Tibial artery (tissue), 4 donors: ENCODE data around the gene SPHK1.
A peak's percentile ranks its signal among the peaks of the same experiment; 100 is the strongest.

Experiments
- DNase-seq, 2 donors: peaks; one replicate each; pipeline ENCODE4 v3.0.0-alpha.2; 2019
- H3K27ac ChIP-seq, 2 donors: fragments of 200-600 bp; sonication (generic) in 1 of 2; 1 replicate in 1 of 2; 2 replicates in 1 of 2; pipeline ENCODE4 v1.5.1; 2018 to 2019; ENCODE audit warnings: mild to moderate bottlenecking in 1 of 2
- H3K27me3 ChIP-seq, 2 donors: fragments of 200-600 bp; sonication (generic) in 1 of 2; one replicate each; pipeline versions ENCODE4 v1.5.1 to v1.6.0; 2016 to 2019
- H3K36me3 ChIP-seq, 3 donors: fragments of 200-600 bp; sonication (generic) in 2 of 3; one replicate each; pipeline ENCODE4 v1.5.1; 2016 to 2019; ENCODE audit warnings: mild to moderate bottlenecking in 2 of 3
- H3K4me1 ChIP-seq, 4 donors: fragments of 200-600 bp; sonication (generic) in 2 of 4; 1 replicate in 3 of 4; 2 replicates in 1 of 4; pipeline ENCODE4 v1.5.1; 2016 to 2019
- H3K4me3 ChIP-seq, 2 donors: fragments of 200-600 bp; sonication (generic) in 1 of 2; 1 replicate in 1 of 2; 2 replicates in 1 of 2; pipeline ENCODE4 v1.5.1; 2018 to 2019; ENCODE audit warnings: mild to moderate bottlenecking in 2 of 2
- H3K9me3 ChIP-seq, 3 donors: fragments of 200-600 bp; sonication (generic) in 1 of 3; one replicate each; pipeline ENCODE4 v1.5.1; 2016 to 2019
- intact Hi-C: fragments of 100-400 bp; cut with DNase I; formaldehyde crosslinking; loops from one replicate; pipeline ENCODE4 v1.15.0; 2023; ENCODE audit warnings: low total_unique reads
- TF ChIP-seq, protein P1 (sequence below), 2 experiments: fragments of 200-600 bp in 1 of 2; fragments of 450-650 bp in 1 of 2; IDR thresholded peaks; one replicate each; pipeline ENCODE4 v1.5.1; 2017 to 2019; ENCODE audit warnings: antibody characterized with exemption in 2 of 2, mild to moderate bottlenecking in 1 of 2, moderate library complexity in 1 of 2

Gene SPHK1

DNA sequence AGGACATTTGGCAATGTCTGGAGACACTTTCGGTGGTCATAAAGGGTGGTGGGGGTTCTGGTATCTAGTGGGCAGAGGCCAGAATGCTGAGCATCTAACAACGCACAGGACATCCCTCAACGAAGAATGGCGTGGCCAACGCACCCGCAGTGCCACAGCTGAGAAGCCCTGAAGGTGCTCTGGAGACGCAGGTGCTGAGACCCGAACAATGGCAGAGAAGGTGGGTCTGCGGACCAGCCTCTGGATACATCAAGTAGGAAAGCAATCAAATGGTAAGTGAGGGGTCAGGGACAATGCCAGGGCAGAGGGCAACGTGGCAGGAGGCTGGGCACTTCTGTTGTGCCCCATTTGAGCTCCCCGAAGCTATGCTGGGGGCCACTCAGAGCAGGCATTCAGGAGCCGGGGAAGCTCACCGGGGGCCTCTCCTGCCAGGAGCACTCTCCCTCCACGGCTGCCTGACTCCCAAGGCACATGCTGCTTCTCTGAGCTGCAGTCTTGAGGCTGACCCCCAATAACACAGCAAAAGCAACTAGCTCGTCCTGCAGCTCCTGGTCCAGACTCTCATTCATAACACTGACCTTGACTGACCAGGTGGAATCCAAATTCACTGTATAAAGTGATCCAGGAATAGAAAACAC lies 26.0 kb downstream of the SPHK1 start:
- no peaks in the 10 kb centered on the region for H3K9me3 ChIP-seq
- peaks cover 0 to 15% (median 0%) of the 10 kb centered on the region in 3 donors for H3K36me3 ChIP-seq
- no peaks in the 10 kb centered on the region for H3K27me3 ChIP-seq
- no peak overlapping the region for H3K27ac ChIP-seq
- TF ChIP-seq, protein P1, sequence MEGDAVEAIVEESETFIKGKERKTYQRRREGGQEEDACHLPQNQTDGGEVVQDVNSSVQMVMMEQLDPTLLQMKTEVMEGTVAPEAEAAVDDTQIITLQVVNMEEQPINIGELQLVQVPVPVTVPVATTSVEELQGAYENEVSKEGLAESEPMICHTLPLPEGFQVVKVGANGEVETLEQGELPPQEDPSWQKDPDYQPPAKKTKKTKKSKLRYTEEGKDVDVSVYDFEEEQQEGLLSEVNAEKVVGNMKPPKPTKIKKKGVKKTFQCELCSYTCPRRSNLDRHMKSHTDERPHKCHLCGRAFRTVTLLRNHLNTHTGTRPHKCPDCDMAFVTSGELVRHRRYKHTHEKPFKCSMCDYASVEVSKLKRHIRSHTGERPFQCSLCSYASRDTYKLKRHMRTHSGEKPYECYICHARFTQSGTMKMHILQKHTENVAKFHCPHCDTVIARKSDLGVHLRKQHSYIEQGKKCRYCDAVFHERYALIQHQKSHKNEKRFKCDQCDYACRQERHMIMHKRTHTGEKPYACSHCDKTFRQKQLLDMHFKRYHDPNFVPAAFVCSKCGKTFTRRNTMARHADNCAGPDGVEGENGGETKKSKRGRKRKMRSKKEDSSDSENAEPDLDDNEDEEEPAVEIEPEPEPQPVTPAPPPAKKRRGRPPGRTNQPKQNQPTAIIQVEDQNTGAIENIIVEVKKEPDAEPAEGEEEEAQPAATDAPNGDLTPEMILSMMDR (IDR thresholded peaks at IDR 0.05), result no peak
- peak in 1 of 2 donors; percentile 57 for DNase-seq
- intact Hi-C loops, result loop anchor here (2.0 kb wide), 1 partner anchor 48 kb away; no protein-coding TSS in a partner anchor
- H3K4me1 ChIP-seq, result peaks cover 0 to 26% (median 12%) of the 10 kb centered on the region in 4 donors
- no peak overlapping the region for H3K4me3 ChIP-seq

DNA sequence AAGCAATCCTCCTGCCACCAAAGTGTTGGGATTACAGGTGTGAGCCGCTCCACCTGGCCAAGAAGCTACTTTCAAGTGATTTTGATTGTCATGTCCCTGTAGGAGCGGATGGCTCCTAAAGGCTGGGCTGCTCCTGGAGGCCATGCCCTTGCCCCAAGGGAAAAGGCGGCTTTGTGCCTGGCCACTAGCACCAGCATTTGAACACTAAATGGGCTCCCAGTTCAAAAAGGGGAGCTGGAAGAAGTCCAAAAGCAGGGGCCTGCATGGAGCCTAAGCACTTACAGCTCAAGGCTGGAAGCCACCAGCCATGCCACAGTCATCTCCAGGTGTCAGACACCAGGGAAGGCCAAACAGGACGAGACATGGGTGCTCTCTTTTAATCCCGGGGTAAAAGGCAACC lies 26.8 kb downstream of the SPHK1 start:
- TF ChIP-seq, protein P1 (IDR thresholded peaks at IDR 0.05), result no peak
- Histone ChIP-seq H3K4me3 (no peak overlapping the region), H3K4me1 (peaks cover 0 to 22% (median 10%) of the 10 kb centered on the region in 4 donors), H3K27me3 (no peaks in the 10 kb centered on the region), H3K36me3 (peaks cover 0 to 15% (median 0%) of the 10 kb centered on the region in 3 donors), H3K9me3 (no peaks in the 10 kb centered on the region), H3K27ac (no peak overlapping the region)
- intact Hi-C loops, result loop anchor here (2.0 kb wide), 1 partner anchor 48 kb away; no protein-coding TSS in a partner anchor
- peak in 1 of 2 donors; percentile 40 for DNase-seq

DNA sequence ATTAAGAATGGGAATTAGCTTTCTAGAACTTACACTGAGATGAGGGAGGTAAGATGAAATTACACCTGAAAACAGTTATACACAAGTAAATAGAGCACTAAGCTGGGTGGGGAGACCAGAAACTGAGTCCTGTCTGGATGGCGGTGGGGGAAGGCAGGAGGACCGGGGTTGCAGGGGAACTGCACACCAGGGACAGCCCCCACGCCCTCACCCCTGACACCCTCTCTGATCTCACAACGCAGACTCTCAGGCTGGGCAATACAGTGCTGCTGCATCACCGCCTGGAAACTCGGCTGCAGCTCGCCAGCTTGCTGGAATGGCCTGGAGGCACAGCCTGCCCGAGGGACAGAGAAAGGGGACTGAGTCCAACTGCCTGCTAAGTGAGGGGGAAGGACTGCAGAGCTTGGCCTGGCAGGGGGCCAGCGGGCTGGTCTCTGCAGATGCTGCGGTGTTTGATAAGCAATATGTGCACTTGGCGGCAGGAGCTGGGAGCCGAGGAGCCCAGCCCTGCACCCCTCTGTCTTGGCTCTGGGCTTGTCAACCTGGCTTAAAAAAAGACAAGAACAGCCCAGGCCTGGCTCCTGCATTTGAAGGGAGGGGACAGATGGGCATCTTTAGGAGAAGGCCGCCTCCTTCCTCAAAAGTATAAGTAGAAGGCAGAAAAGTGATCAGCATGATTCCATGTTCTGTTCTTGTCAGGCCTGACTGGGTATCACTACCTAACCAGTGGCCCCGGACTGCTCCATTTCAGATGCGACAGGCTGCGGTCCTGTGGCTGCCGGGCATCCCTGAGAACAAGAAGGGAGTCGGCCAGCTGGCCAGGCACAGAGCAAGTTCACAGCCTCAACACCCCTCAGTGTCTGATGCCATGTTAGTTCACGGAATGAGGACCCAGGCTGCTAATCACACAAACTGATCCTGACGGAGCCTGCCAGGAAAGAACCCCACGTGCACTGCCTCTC lies 30.2 kb downstream of the SPHK1 start:
- intact Hi-C loops, result no loop called here
- Histone ChIP-seq H3K4me3 (no peak overlapping the region), H3K36me3 (peaks cover 0 to 15% (median 0%) of the 10 kb centered on the region in 3 donors), H3K27ac (no peak overlapping the region), H3K9me3 (no peaks in the 10 kb centered on the region), H3K27me3 (no peaks in the 10 kb centered on the region), H3K4me1 (peaks cover 0 to 15% (median 12%) of the 10 kb centered on the region in 4 donors)
- TF ChIP-seq, protein P1 (IDR thresholded peaks at IDR 0.05), result no peak
- DNase-seq, result peak; percentile 48 to 75

DNA sequence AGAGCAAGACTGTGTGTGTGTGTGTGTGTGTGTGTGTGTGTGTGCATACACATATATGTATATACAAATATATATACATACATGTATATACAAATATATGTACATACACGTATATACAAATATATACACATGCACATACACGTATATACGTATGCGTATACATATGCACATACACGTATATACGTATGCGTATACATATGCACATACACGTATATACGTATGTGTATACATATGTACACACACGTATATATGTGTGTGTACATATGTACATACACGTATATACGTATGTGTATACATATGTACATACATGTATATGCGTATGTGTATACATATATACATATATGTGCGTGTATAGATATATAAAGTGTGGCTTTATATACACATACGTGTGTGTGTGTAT lies 31.4 kb downstream of the SPHK1 start:
- intact Hi-C loops, result no loop called here
- H3K27ac ChIP-seq, result no peak overlapping the region
- H3K4me1 ChIP-seq, result peaks cover 0 to 26% (median 23%) of the 10 kb centered on the region in 4 donors
- TF ChIP-seq, protein P1 (IDR thresholded peaks at IDR 0.05), result no peak
- H3K36me3 ChIP-seq, result peaks cover 0 to 10% (median 0%) of the 10 kb centered on the region in 3 donors
- DNase-seq, result no peak
- H3K9me3 ChIP-seq, result no peaks in the 10 kb centered on the region
- H3K4me3 ChIP-seq, result no peak overlapping the region
- H3K27me3 ChIP-seq, result no peaks in the 10 kb centered on the region

DNA sequence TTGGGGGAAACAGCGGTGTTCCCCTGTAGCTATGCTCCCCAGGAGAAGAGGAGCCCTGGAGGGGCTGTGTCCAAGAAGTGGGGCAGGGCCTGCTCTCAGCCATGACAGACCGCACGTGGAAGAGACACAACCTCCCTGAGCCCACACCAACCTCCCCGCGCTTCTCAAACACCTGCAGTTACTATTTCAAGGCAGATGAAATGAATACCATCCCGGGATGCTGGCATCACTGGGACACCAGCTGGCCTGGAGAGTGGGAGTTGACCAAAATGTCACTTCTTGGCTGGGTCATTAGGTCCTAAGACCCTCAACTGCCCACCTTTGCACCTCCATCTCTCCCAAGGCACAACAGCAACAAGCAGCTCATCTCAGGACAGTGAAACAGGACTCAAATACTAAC lies 32.0 kb downstream of the SPHK1 start:
- DNase-seq, result peak in 1 of 2 donors; percentile 47
- Histone ChIP-seq H3K36me3 (peaks cover 0 to 9% (median 0%) of the 10 kb centered on the region in 3 donors), H3K4me3 (no peak overlapping the region), H3K4me1 (peaks cover 0 to 33% (median 29%) of the 10 kb centered on the region in 4 donors), H3K9me3 (no peaks in the 10 kb centered on the region), H3K27me3 (no peaks in the 10 kb centered on the region), H3K27ac (no peak overlapping the region)
- TF ChIP-seq, protein P1 (IDR thresholded peaks at IDR 0.05), result no peak
- intact Hi-C loops, result no loop called here
